ENCODE data around the gene ZFPM1. TPM values are rescaled to one million over a fixed set of nuclear protein-coding genes. Genes with fewer than 3 reads are reported as not detected.

ZFPM1 gene
- total and polyA plus RNA-seq, 12 donors = 0.37 to 23.8 (median 3.5) TPM

- no peaks in the 10 kb centered on the region for H3K9me3 ChIP-seq (replicated peaks in 1 of 3)
- no peak overlapping the region for H3K4me3 ChIP-seq
- 45 to 83% (median 67%) methylated on average over 2 to 9 of the region's 9 CpGs for WGBS, 4 donors
- no peaks in the 10 kb centered on the region for H3K27me3 ChIP-seq
- H3K27ac ChIP-seq = peak overlapping the region in 1 of 5 donors; percentile 17
- intact Hi-C loops (cut with DNase I) = loop anchor here (2.0 kb wide), 2 partner anchors 82 to 84 kb away; no protein-coding TSS in a partner anchor
- H3K36me3 ChIP-seq (replicated peaks in 1 of 2) = no peaks in the 10 kb centered on the region
- no peak for DNase-seq
- TF ChIP-seq POLR2A (IDR thresholded peaks at IDR 0.05) (no peak), CTCF (IDR thresholded peaks at IDR 0.05) (no peak)
- H3K4me1 ChIP-seq (replicated peaks in 1 of 2) = peaks cover 0 to 15% of the 10 kb centered on the region in 2 donors
Measured at GRCh38 chr16:88526906-88527185, 73.8 kb downstream of the ZFPM1 start.

GRCh38 chr16:88527186-88527936, 74.3 kb downstream of the ZFPM1 start:
- H3K4me1 ChIP-seq (replicated peaks in 1 of 2) = peaks cover 0 to 16% of the 10 kb centered on the region in 2 donors
- no peaks in the 10 kb centered on the region for H3K27me3 ChIP-seq
- WGBS, 4 donors = 12 to 45% (median 25%) methylated on average over 5 to 32 of the region's 32 CpGs
- TF ChIP-seq POLR2A (IDR thresholded peaks at IDR 0.05) = no peak
- peak; percentile 61 to 91 (median 86) for TF ChIP-seq CTCF (IDR thresholded peaks at IDR 0.05)
- DNase-seq = peak in 6 of 7 donors; percentile 37 to 85 (median 66)
- H3K4me3 ChIP-seq = no peak overlapping the region
- H3K36me3 ChIP-seq (replicated peaks in 1 of 2) = no peaks in the 10 kb centered on the region
- intact Hi-C loops (cut with DNase I) = loop anchor here (2.0 kb wide), 2 partner anchors 83 to 85 kb away; no protein-coding TSS in a partner anchor
- no peaks in the 10 kb centered on the region for H3K9me3 ChIP-seq (replicated peaks in 1 of 3)
- H3K27ac ChIP-seq = peak overlapping the region in 1 of 5 donors; percentile 17

- Histone ChIP-seq H3K27me3 (no peaks in the 10 kb centered on the region), H3K4me3 (no peak overlapping the region), H3K9me3 (replicated peaks in 1 of 3) (no peaks in the 10 kb centered on the region), H3K36me3 (replicated peaks in 1 of 2) (no peaks in the 10 kb centered on the region), H3K27ac (no peak overlapping the region), H3K4me1 (replicated peaks in 1 of 2) (peaks cover 0 to 24% of the 10 kb centered on the region in 2 donors)
- 72 to 84% (median 80%) methylated on average over 12 to 29 of the region's 30 CpGs for WGBS, 4 donors
- TF ChIP-seq CTCF (IDR thresholded peaks at IDR 0.05) = no peak
- TF ChIP-seq POLR2A (IDR thresholded peaks at IDR 0.05) = no peak
- intact Hi-C loops (cut with DNase I) = loop anchor here (2.0 kb wide), 2 partner anchors 83 to 85 kb away; no protein-coding TSS in a partner anchor
- DNase-seq = no peak
Measured at GRCh38 chr16:88527937-88528743, 75.1 kb downstream of the ZFPM1 start.

GRCh38 chr16:88528902-88529318, 75.8 kb downstream of the ZFPM1 start:
- H3K36me3 ChIP-seq (replicated peaks in 1 of 2) = no peaks in the 10 kb centered on the region
- WGBS, 4 donors = 81 to 85% (median 84%) methylated on average over 19 to 22 of the region's 22 CpGs
- intact Hi-C loops (cut with DNase I) = no loop called here
- H3K9me3 ChIP-seq (replicated peaks in 1 of 3) = no peaks in the 10 kb centered on the region
- DNase-seq = no peak
- no peak overlapping the region for H3K4me3 ChIP-seq
- no peak overlapping the region for H3K27ac ChIP-seq
- no peaks in the 10 kb centered on the region for H3K27me3 ChIP-seq
- H3K4me1 ChIP-seq (replicated peaks in 1 of 2) = peaks cover 0 to 27% of the 10 kb centered on the region in 2 donors
- TF ChIP-seq CTCF (IDR thresholded peaks at IDR 0.05) = no peak
- no peak for TF ChIP-seq POLR2A (IDR thresholded peaks at IDR 0.05)
